AG04450 (cell line): ENCODE results near the gene CACNB2. TPM values are rescaled to one million over a fixed set of nuclear protein-coding genes. Genes with fewer than 3 reads are reported as not detected.

Experiments used
- CTCF ChIA-PET: fragments of 300-600, 350-600 bp; formaldehyde crosslinking; extraction: SDS; loops from one replicate; lab custom pipeline; 2022; ENCODE audit warnings: antibody characterized with exemption, inconsistent platforms; lab: Charles Lee
- POLR2A ChIA-PET: fragments of 350-600 bp; formaldehyde crosslinking; extraction: SDS; loops from one replicate; lab custom pipeline; 2021; ENCODE audit warnings: antibody characterized with exemption, inconsistent platforms; lab: Yijun Ruan, JAX
- DNase-seq: peaks from one replicate; pipeline ENCODE4 v3.0.0-alpha.2; 2011; ENCODE audit warnings: low read depth, low spot score
- H3K27ac ChIP-seq: one replicate; pipeline ENCODE4 v1.5.1; 2012; ENCODE audit warnings: low read depth, low read length, control low read depth
- H3K27me3 ChIP-seq: one replicate; pipeline ENCODE4 v1.6.0; 2012; ENCODE audit warnings: low read length; ENCODE audit not compliant: control insufficient read depth, insufficient read depth
- H3K4me3 ChIP-seq: 2 replicates; pipeline ENCODE4 v1.5.1; 2011; ENCODE audit warnings: mild to moderate bottlenecking, low read depth, low read length, control low read depth
- H3K9me3 ChIP-seq: 2 replicates; pipeline ENCODE4 v1.5.1; 2012; ENCODE audit warnings: low read length; ENCODE audit not compliant: control insufficient read depth, insufficient read depth
- polyA plus RNA-seq: library from polyadenylated mRNA; depleted of rRNA; stranded (reverse); fragments of >200 nt; gene quantifications from 2 replicates; pipeline ENCODE4 v1.2.3, GENCODE V29; 2011
- TF ChIP-seq, protein P1 (sequence below): IDR thresholded peaks from 2 replicates; pipeline ENCODE4 v1.5.1; 2011; ENCODE audit warnings: low read depth, low read length, control low read depth, inconsistent platforms

The CACNB2 gene
- polyA plus RNA-seq, 1 experiment: 0.76 TPM

DNA sequence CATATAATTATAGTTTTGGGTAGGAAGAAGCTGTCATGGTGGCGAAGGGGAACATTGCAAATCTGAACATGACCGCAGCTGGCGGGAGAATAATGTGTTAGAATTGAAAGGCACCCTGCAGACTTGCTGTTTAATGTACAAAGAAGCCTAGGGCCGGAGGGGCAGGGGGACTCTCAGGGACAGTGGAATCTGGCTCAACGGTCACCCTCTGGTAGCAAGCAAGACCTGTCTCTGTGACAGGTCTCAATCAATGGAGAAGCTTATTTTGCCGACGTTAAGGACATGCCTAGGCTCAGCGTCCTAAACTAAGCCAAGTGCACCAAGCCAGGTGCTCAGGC lies 333.9 kb downstream of the CACNB2 start:
- CTCF ChIA-PET: no interaction called here
- H3K4me3 ChIP-seq: no peak overlapping the region
- H3K27me3 ChIP-seq: peaks cover 2% of the 10 kb centered on the region
- no peaks in the 10 kb centered on the region for H3K9me3 ChIP-seq
- POLR2A ChIA-PET: no interaction called here
- H3K27ac ChIP-seq: no peak overlapping the region
- TF ChIP-seq, protein P1, sequence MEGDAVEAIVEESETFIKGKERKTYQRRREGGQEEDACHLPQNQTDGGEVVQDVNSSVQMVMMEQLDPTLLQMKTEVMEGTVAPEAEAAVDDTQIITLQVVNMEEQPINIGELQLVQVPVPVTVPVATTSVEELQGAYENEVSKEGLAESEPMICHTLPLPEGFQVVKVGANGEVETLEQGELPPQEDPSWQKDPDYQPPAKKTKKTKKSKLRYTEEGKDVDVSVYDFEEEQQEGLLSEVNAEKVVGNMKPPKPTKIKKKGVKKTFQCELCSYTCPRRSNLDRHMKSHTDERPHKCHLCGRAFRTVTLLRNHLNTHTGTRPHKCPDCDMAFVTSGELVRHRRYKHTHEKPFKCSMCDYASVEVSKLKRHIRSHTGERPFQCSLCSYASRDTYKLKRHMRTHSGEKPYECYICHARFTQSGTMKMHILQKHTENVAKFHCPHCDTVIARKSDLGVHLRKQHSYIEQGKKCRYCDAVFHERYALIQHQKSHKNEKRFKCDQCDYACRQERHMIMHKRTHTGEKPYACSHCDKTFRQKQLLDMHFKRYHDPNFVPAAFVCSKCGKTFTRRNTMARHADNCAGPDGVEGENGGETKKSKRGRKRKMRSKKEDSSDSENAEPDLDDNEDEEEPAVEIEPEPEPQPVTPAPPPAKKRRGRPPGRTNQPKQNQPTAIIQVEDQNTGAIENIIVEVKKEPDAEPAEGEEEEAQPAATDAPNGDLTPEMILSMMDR: no peak
- DNase-seq: no peak

DNA sequence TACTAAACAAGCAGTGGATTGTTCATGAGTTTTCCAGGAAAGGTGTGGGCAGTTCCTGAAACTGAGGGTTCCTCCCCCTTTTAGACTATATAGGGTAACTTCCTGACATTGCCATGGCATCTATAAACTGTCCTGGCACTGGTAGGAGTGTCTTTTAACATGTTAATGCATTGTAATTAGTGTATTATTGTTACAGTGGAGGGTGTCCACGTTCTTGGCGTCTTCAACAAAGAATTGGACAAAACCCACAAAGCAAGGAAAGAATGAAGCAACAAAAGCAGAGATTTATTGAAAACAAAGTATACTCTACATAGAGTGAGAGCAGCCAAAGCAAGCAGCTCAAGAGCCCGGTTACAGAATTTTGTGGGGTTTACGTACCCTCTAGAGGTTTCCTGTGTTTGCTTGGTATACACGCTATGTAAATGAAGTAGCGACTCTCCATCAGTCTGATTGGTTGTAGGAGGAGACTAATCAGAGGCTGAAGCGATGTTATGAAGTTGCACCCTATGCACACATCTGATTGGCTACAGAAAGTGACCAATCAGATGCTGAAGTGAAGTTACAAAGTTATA lies 335.9 kb downstream of the CACNB2 start:
- Histone ChIP-seq H3K27me3 (peaks cover 2% of the 10 kb centered on the region), H3K27ac (no peak overlapping the region), H3K9me3 (no peaks in the 10 kb centered on the region), H3K4me3 (no peak overlapping the region)
- TF ChIP-seq, protein P1: no peak
- no peak for DNase-seq
- ChIA-PET POLR2A (no interaction called here), CTCF (no interaction called here)

DNA sequence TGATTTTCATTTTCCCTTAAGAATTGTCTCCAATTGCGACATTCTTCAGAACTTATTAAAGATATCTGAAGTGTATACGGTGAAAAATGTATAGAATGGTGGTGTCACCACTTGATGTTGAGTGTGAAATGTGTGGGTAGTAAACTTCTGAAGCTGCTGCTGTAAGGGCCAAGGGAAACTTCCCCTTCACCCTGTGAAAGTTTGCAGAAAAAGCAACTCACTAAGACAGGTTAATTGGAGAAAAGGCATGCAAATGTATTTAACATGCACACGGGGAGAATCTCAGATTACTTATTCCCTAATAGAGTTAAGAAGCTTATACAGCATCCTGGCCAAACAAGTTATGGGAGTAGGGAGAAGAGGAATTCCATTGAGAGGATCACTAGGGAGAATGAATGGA lies 338.1 kb downstream of the CACNB2 start:
- CTCF ChIA-PET: no interaction called here
- Histone ChIP-seq H3K27ac (no peak overlapping the region), H3K27me3 (peaks cover 2% of the 10 kb centered on the region), H3K4me3 (no peak overlapping the region), H3K9me3 (no peaks in the 10 kb centered on the region)
- POLR2A ChIA-PET: no interaction called here
- DNase-seq: no peak
- TF ChIP-seq, protein P1: no peak

DNA sequence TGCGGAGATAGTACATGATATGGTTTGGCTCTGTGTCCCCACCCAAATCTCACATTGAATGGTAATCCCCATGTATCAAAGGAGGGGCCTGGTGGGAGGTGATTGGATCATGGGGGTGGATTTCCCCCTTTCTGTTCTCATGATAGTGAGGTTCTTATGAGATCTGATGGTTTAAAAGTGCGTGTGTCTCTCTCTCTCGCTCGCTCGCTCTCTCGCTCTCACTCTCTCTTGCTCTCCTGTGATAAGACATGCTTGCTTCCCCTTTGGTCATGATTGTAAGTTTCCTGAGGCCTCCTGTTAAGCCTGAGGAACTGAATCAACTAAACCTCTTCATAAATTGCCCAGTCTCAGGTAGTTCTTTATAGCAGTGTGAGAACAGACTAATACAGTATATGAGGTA lies 339.3 kb downstream of the CACNB2 start:
- Histone ChIP-seq H3K9me3 (no peaks in the 10 kb centered on the region), H3K27ac (no peak overlapping the region), H3K4me3 (no peak overlapping the region), H3K27me3 (peaks cover 2% of the 10 kb centered on the region)
- no peak for DNase-seq
- TF ChIP-seq, protein P1: no peak
- POLR2A ChIA-PET: no interaction called here
- CTCF ChIA-PET: no interaction called here

DNA sequence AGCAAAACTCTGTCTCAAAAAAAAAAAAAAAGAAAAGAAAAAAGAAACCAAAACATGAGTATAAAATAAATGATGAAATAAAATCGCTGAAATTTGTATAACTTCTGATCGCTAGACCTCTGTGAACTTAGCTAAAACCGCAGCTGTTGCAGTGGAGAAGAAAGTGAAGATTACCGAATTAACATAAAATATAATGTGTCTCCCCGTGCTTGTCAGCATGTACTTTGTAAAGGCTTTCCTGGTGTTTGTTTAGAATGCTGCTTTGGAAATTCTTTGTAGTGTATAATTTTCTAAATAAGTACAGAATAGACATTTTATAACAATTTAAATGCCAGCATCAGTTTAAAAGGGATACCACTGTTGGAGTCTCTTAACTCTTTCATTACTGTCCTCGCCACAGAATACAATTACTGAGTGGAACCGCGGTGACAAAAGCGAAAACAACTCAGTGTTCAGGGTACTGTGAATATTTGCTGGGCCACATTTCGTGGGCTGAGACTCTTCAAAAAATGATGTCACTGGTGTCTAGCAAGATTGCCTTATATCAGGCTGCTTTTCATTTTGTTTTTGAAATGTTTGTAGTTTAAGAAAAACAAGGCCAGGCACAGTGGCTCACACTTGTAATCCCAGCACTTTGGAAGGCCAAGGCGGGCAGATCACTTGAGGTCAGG lies 343.4 kb downstream of the CACNB2 start:
- Histone ChIP-seq H3K4me3 (no peak overlapping the region), H3K27me3 (no peaks in the 10 kb centered on the region), H3K27ac (no peak overlapping the region), H3K9me3 (no peaks in the 10 kb centered on the region)
- POLR2A ChIA-PET: interaction anchor here (0.7 kb wide), 1 partner anchor 206 kb away, joined by 5 read pairs; no protein-coding TSS in a partner anchor
- CTCF ChIA-PET: no interaction called here
- no peak for DNase-seq
- TF ChIP-seq, protein P1: no peak
